EL (cell line): ENCODE results near the gene P4HB.

ENCODE experiments used
- DNase-seq: peaks from one replicate; pipeline ENCODE4 v3.0.0-alpha.2; 2016

Gene P4HB

DNA sequence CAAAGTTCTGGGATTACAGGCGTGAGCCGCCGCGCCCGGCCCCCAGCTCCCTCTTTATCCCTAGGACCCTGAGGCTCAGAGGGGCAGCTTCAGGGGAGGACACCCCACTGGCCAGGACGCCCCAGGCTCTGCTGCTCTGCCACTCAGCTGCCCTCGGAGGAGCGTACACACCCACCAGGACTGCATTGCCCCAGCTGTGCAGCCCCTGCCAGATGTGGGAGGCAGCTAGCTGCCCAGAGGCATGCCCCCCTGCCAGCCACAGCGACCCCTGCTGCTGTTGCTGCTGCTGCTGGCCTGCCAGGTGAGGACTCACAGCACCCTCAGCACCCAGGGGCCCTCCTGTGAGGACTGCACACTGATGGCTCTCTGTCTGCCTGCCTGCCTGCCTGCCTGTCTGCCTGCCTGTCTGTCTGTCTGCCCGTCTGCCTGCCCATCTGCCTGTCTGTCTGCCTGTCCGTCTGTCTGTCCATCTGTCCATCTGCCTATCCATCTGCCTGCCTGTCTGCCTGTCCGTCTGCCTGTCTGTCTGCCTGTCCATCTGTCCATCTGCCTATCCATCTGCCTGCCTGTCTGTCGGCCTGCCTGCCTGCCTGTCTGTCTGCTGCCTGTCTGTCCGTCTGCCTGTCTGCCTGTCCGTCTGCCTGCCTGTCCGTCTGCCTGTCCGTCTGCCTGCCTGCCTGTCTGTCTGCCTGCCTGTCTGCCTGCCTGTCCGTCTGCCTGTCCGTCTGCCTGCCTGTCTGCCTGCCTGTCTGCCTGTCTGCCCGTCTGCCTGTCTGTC is 51.4 kb downstream of the P4HB start:
- DNase-seq = no peak

DNA sequence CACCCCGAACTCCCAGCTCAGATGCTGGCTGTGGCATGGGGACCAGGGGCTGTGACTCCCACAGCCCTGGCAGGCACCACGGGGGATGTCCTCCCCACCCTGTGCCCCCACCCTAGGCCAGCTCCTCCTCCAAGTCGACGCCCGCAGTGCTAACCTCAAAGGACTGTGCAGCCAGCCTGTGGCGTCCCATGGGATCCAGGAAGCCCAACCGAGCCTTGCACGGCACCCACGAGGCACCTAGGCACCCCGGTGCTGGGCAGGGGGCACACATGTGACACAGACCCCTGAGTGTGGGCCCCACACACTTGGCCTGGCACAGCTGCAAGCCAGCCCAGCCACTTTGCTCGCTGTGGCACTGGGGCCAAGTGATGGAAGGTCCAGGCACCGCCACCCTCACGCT is 52.5 kb downstream of the P4HB start:
- no peak for DNase-seq

DNA sequence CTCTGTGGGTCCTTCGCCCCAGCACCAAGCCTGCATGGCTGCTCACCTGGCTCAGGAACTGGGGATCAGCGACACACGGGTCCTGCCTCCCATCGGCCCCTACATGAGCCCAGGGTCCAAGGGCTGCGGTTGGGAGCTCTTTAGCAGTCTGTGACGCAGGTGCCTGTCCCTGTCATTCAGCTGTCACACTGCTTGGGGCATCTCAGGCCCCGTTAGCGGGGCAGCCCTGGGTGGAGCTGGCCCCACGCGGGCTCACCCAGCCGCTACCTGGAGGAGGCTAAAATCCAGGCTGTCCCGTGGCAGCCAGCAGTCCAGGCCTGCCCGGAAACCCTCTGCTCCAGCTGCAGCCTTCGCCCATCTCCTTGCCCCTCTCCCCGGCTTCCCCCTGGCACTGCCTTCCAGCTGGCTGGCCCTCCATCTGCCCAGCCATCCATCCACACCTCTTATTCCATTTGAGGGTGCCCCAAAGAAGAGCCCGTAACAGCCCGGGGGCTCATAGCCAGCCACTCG is 53.1 kb downstream of the P4HB start:
- no peak for DNase-seq

DNA sequence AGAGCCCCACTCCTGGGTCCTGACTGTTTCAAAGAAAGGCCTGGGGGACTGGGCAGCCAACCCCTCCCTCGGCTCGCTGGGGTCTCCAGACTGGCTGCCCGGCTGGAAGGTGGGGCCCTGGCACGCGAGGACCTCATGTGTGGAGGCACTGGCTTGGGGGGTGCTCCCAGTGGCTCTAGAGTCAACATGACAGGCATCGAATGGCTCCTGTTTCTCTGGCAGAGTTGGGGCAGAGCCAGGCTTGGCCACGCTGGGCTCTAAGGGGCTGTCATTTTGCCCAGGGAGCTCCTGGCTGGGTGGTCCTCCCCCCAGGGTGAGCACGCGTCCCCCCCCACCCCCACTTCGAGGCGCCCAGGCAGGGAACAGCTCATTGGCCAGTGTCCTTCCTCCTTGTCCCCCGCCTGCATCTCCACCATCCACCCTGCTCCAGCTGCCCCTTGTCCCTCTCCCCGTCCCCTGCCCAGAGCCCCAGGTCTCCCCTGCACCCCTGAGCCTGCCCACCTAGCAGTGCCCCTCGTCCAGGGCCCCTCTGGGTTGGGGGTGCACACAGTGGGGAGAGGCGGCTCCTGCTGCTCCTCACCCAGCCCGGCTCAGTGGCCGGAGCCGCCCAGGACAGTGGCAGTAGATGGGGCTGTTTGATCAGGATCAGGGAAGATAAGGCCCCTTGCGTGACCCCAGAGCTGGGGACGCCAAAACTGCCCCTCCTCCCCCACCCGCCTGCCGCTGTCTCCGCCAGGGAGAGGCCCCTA is 53.7 kb downstream of the P4HB start:
- no peak for DNase-seq

DNA sequence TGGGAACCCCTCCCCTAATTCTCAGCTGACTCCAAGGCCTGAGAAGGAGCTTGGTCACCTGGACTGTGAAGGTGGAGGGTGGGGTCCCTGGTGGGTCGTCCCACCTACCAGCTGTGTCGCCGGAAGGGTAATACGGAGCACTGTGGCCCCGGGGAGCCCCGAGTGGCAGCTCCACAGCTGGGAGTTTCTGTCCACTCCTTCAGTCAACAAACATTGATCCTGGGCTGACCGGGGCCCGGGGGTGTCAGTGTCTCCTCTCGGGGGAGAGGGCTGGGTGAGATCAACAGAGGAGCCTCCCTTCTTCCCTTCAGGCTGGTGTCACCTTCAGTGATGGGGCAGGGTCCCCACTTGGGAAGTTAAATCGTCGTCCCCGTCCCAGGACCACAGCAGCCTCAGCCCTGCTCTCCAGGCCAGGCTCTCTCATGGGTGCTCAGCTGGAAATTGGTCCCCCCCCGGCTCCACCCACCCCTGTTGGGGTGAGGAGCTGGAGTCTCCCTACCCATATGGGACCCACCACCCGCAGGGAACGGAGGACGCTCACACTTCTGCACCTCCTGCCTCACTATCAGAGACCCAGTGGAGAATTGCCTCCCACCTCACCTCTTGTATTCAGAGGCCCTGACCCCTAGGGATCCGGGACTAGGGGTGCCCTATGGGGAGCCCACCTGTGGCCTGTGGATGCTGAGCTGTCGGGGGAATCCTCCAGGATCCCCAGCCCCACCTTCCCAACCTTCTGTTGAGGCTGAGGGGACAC is 54.5 kb downstream of the P4HB start:
- no peak for DNase-seq

DNA sequence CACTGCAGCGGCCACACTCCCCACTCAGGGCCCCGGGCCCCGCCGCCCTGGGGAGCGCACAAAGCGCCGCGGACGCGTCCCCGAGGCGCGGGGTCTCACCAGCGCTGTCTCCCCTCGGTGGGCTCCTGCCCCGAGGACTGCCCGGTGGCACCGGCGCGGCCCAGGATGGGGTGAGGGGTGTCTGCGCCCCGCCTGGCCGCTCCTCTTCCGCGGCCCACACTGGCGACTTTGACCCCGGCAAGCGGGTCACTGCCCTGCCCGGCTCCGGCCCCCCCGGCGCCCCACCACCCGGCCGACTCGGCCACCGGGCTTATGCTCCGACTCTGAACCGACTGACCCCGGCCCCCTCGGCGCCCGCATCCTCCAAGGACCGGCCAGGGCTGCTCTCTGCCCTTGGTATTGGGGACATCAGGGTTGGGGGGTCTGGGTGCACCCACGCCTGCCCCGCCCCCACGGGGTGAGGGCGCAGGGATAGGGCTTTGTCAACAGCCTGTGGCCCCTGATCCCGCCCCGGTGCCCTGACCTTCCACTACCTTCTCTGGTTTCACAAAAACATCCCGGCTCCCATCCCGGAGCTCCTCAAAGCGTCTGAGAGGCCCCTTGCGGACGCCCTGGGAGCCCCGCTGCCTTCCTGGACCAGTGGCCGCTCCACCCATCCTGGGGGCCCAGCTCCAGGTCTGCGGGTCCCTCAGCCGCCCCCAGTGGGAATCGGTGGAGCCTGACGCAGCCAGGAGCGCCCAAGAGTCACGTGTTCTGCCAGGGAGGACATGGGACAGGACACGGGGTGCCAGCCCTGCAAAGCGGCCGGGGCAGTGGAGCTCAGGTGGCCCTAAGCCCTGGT is 55.6 kb downstream of the P4HB start:
- DNase-seq = no peak

DNA sequence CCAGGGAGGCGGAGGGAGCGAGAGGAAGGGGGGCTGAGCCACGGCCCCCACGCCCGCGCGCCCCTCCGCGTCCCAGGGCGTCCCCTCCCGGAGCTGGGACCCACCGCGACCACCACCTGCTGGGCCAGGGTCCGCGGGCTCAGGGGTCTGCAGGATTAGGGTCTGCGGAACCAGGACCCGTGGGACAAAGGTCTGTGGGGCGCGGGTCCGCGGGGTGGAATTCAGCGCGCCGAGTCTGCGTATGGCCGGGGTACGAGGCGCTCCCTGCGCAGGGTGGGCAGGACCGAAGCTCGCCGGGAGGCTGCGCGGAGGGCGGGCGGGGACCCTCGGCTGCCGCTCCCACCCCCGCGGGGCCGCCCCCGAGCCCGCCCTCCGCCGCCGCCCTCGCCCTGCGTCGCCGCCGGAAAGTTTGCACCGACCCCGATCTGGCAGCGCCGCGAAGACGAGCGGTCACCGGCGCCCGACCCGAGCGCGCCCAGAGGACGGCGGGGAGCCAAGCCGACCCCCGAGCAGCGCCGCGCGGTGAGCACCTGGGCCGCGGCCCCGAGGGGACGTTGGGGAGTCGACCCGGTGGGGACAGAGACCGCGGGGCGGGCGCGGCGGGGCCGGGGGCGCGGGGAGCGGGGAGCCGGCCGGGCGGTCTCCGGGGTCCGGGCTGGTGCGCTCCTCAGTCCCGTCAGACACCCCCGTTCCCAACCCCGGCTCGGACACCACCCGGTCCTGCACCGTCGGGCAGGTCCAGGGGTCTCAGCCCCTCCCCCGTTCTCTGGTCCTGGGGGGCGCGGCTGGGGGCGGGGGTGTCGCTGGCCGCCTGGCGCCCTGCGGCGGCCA is 56.4 kb downstream of the P4HB start, which contains the start of gene GCGR:
Gene GCGR, plus strand, starts transcription at position 423 of the 831 bp plus-strand sequence. CDS start 4,869 bp downstream, outside the sequence.
- DNase-seq = no peak

DNA sequence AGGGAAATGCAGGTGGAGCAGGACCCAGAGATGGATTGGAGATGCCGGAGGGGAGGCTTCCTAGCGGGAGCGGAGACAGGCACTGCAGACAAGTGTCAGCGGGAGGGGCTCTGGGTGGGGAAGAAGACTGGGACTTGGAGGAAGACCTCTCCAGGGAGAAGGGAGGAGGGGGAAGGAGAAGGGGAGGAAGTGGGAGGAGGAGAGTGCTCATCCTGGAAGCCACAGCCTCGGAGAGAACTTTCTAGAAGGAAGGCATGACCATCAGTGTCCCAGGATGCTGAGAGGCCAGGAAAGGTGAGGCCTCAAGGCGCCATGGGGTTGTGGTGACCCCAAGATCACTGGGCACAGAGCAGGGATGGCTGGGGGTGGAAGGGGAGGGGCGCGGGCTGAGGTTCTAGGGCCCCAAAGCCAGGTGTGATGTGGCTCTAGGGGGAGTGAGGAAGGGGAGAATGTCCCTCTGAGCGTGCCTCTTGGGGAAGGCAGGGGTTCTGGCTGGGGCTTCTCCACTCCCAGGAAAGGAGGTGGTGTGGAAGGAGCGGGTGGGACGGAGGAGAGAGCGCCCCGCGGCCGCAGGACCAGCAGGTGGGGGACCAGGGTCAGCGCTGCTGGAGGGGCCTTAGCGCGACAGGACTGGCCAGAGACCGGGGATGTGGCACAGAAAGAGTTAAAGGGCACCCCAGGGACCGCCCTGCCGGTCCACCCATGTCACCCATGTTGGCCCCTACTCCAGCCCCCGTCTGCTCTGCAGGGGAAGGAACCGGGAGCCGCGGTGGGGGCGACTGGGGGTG is 57.3 kb downstream of the P4HB start:
- no peak for DNase-seq

DNA sequence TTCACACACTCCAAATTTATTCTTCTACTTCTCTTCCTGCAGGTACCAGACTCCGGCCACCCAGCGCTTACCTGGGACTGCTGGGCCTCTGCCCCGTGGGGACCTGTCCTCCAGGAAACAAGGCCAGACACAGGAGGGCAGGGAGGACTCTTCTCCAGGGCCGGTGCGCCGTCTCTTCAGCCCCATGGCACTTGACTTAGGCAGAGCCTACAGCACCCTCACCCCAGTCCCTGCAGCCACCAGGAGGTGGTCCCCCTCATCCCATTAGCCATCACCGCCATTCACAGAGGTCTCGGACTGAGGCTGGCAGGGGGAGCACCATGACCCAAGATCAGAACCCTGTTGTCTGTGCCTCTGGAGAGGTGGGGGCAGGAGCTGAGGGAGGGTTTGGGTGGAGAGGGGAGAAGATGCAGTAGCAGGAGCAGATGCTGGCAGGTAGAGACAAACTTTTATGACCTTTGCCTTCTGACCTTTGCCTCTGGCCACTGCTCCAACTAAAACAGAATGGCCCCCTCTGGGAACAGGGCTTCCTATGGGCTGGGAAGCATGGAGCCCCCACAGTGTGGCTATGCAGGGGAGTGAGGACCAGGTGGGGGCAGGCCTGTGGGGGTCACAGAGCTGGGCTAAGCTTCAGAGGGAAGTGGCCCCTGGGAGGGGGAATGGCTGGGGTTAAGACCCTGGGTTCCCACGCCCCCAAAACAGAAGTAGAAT is 58.1 kb downstream of the P4HB start:
- no peak for DNase-seq

DNA sequence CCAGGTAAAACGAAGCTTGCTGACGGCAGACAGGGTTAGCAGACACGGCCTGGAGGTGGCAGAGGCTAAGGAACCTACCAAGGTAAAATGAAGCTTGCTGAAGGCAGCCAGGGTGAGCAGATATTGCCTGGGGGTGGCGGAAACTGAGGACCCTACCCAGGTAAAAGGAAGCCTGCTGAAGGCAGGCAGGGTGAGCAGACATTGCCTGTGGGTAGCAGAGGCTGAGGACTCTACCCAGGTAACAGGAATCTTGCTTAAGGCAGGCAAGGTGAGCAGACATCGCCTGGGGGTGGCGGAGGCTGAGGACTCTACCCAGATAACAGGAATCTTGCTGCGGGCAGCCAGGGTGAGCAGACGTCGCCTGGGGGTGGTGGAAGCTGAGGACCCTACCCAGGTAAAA is 59.0 kb downstream of the P4HB start:
- DNase-seq = no peak

DNA sequence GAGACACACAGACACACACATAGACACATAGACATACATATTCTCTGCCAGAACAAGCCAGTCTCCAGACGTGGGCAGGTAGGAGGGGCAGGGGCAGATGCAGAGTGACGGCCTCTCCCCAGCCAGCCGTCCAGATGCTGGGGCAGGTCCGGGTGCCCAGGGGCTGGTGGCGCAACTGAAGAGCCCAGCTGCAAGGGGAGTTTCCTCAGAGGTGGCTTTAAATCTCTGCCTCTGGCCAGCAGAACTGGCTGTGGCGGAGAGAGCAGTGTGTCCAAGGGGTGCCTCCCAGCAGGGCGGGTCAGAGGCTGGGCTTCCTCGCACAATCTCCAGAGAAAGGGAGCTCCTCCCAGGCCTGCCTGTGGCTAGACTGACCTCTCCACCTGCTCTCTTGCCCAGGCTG is 65.8 kb downstream of the P4HB start:
- DNase-seq = no peak

DNA sequence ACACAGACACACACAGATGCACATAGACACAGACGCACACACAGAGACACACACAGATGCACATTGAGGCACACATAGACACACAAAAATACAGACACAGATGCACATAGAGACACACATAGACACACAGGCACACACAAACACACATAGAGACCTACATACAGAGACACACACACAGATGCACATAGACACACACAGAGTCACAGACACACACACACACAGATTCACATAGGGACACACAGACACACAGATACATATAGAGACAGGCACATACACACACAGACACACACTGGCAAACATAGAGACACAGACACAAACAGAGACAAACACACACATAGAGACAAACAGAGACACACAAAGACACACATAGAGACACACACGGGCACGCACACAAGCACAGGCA is 66.3 kb downstream of the P4HB start:
- no peak for DNase-seq
